Measurements from ENCODE around the gene FBXW10. TPM values are rescaled to one million over a fixed set of nuclear protein-coding genes. Genes with fewer than 3 reads are reported as not detected.
"Not testable (repeated sequence)": the region's sequence is repeated elsewhere in the genome, so short reads cannot be mapped to it uniquely, and the experiment has no call there.

FBXW10 gene
- total RNA-seq, 1 experiment from 2014 or later = not detected

GRCh38 chr17:18753829-18754409 is 10.1 kb downstream of the FBXW10 start:
- H3K27ac ChIP-seq (ENCODE audit: low read depth, low read length, poor library complexity, severe bottlenecking); BruUV-seq (replicated peaks); CTCF ChIA-PET; POLR2A ChIA-PET (ENCODE audit: low non-redundant PET); H3K4me3 ChIP-seq (ENCODE audit: low read depth, low read length, poor library complexity, severe bottlenecking); H3K9me3 ChIP-seq (ENCODE audit: low read depth, low read length, poor library complexity, severe bottlenecking); H3K36me3 ChIP-seq (ENCODE audit: insufficient read depth, low read length, poor library complexity, severe bottlenecking); DNase-seq (ENCODE audit: low spot score); H3K27me3 ChIP-seq (replicated peaks; ENCODE audit: insufficient read depth, low read depth, low read length, poor library complexity); intact Hi-C loops (cut with micrococcal nuclease; ENCODE audit: unreplicated experiment); H3K4me1 ChIP-seq (ENCODE audit: insufficient read depth, low read length, poor library complexity, severe bottlenecking): not testable (repeated sequence)

GRCh38 chr17:18755969-18756368 is 12.1 kb downstream of the FBXW10 start:
- H3K4me1 ChIP-seq (ENCODE audit: insufficient read depth, low read length, poor library complexity, severe bottlenecking); POLR2A ChIA-PET (ENCODE audit: low non-redundant PET); H3K27ac ChIP-seq (ENCODE audit: low read depth, low read length, poor library complexity, severe bottlenecking); H3K36me3 ChIP-seq (ENCODE audit: insufficient read depth, low read length, poor library complexity, severe bottlenecking); BruUV-seq (replicated peaks); H3K27me3 ChIP-seq (replicated peaks; ENCODE audit: insufficient read depth, low read depth, low read length, poor library complexity); intact Hi-C loops (cut with micrococcal nuclease; ENCODE audit: unreplicated experiment); H3K9me3 ChIP-seq (ENCODE audit: low read depth, low read length, poor library complexity, severe bottlenecking); CTCF ChIA-PET; H3K4me3 ChIP-seq (ENCODE audit: low read depth, low read length, poor library complexity, severe bottlenecking); DNase-seq (ENCODE audit: low spot score): not testable (repeated sequence)

GRCh38 chr17:18757368-18758044 is 13.7 kb downstream of the FBXW10 start:
- DNase-seq (ENCODE audit: low spot score); H3K36me3 ChIP-seq (ENCODE audit: insufficient read depth, low read length, poor library complexity, severe bottlenecking); POLR2A ChIA-PET (ENCODE audit: low non-redundant PET); intact Hi-C loops (cut with micrococcal nuclease; ENCODE audit: unreplicated experiment); H3K27me3 ChIP-seq (replicated peaks; ENCODE audit: insufficient read depth, low read depth, low read length, poor library complexity); BruUV-seq (replicated peaks); H3K4me1 ChIP-seq (ENCODE audit: insufficient read depth, low read length, poor library complexity, severe bottlenecking); H3K9me3 ChIP-seq (ENCODE audit: low read depth, low read length, poor library complexity, severe bottlenecking); H3K27ac ChIP-seq (ENCODE audit: low read depth, low read length, poor library complexity, severe bottlenecking); H3K4me3 ChIP-seq (ENCODE audit: low read depth, low read length, poor library complexity, severe bottlenecking); CTCF ChIA-PET: not testable (repeated sequence)

- CTCF ChIA-PET; intact Hi-C loops (cut with micrococcal nuclease; ENCODE audit: unreplicated experiment); DNase-seq (ENCODE audit: low spot score); H3K4me3 ChIP-seq (ENCODE audit: low read depth, low read length, poor library complexity, severe bottlenecking); H3K36me3 ChIP-seq (ENCODE audit: insufficient read depth, low read length, poor library complexity, severe bottlenecking); H3K9me3 ChIP-seq (ENCODE audit: low read depth, low read length, poor library complexity, severe bottlenecking); H3K4me1 ChIP-seq (ENCODE audit: insufficient read depth, low read length, poor library complexity, severe bottlenecking); H3K27ac ChIP-seq (ENCODE audit: low read depth, low read length, poor library complexity, severe bottlenecking); POLR2A ChIA-PET (ENCODE audit: low non-redundant PET); H3K27me3 ChIP-seq (replicated peaks; ENCODE audit: insufficient read depth, low read depth, low read length, poor library complexity); BruUV-seq (replicated peaks): not testable (repeated sequence)
Observed at GRCh38 chr17:18758344-18758743, 14.5 kb downstream of the FBXW10 start.

- POLR2A ChIA-PET (ENCODE audit: low non-redundant PET); H3K36me3 ChIP-seq (ENCODE audit: insufficient read depth, low read length, poor library complexity, severe bottlenecking); H3K4me3 ChIP-seq (ENCODE audit: low read depth, low read length, poor library complexity, severe bottlenecking); CTCF ChIA-PET; H3K4me1 ChIP-seq (ENCODE audit: insufficient read depth, low read length, poor library complexity, severe bottlenecking); H3K27me3 ChIP-seq (replicated peaks; ENCODE audit: insufficient read depth, low read depth, low read length, poor library complexity); BruUV-seq (replicated peaks); DNase-seq (ENCODE audit: low spot score); H3K27ac ChIP-seq (ENCODE audit: low read depth, low read length, poor library complexity, severe bottlenecking); H3K9me3 ChIP-seq (ENCODE audit: low read depth, low read length, poor library complexity, severe bottlenecking); intact Hi-C loops (cut with micrococcal nuclease; ENCODE audit: unreplicated experiment): not testable (repeated sequence)
Observed at GRCh38 chr17:18760221-18760620, 16.4 kb downstream of the FBXW10 start.

- H3K4me3 ChIP-seq (ENCODE audit: low read depth, low read length, poor library complexity, severe bottlenecking); intact Hi-C loops (cut with micrococcal nuclease; ENCODE audit: unreplicated experiment); BruUV-seq (replicated peaks); CTCF ChIA-PET; H3K9me3 ChIP-seq (ENCODE audit: low read depth, low read length, poor library complexity, severe bottlenecking); POLR2A ChIA-PET (ENCODE audit: low non-redundant PET); DNase-seq (ENCODE audit: low spot score); H3K36me3 ChIP-seq (ENCODE audit: insufficient read depth, low read length, poor library complexity, severe bottlenecking); H3K27me3 ChIP-seq (replicated peaks; ENCODE audit: insufficient read depth, low read depth, low read length, poor library complexity); H3K27ac ChIP-seq (ENCODE audit: low read depth, low read length, poor library complexity, severe bottlenecking); H3K4me1 ChIP-seq (ENCODE audit: insufficient read depth, low read length, poor library complexity, severe bottlenecking): not testable (repeated sequence)
Observed at GRCh38 chr17:18770572-18770971, 26.7 kb downstream of the FBXW10 start.

- BruUV-seq (replicated peaks); POLR2A ChIA-PET (ENCODE audit: low non-redundant PET); H3K36me3 ChIP-seq (ENCODE audit: insufficient read depth, low read length, poor library complexity, severe bottlenecking); H3K27me3 ChIP-seq (replicated peaks; ENCODE audit: insufficient read depth, low read depth, low read length, poor library complexity); DNase-seq (ENCODE audit: low spot score); H3K4me1 ChIP-seq (ENCODE audit: insufficient read depth, low read length, poor library complexity, severe bottlenecking); H3K4me3 ChIP-seq (ENCODE audit: low read depth, low read length, poor library complexity, severe bottlenecking); intact Hi-C loops (cut with micrococcal nuclease; ENCODE audit: unreplicated experiment); H3K27ac ChIP-seq (ENCODE audit: low read depth, low read length, poor library complexity, severe bottlenecking); H3K9me3 ChIP-seq (ENCODE audit: low read depth, low read length, poor library complexity, severe bottlenecking); CTCF ChIA-PET: not testable (repeated sequence)
Observed at GRCh38 chr17:18771066-18771465, 27.2 kb downstream of the FBXW10 start.

All from A673 (cell line).